ENCODE measurements around the gene SEMA3C.

SEMA3C gene

DNA sequence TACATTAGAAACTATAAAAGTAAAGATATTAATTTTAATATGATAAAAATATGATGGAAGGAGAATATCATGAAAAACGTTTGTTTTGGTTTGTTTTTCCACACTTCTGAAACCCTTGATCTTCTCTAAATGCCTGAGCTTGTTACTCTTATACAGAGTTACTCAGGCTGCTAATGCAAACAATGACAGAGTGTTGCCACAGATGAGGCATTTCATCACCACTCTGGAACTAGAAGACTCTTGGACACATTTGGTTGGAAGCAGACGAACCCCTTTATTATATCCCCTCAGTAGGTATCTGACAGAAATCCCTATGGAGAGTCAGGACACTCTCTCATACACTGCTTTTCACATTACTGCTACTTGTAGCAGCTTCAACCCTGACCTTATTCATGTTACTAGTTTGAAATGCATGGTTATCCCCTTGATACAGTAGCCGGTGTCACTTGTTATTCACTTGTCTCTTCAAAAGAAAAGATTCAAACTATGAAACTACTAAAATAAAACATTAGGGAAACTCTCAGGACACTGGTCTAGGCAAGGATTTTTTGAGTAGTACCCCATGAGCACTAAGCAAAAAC is 66.9 kb downstream of the SEMA3C start:
- no peak for DNase-seq (ENCODE audit: low read depth in 2 of 2)

DNA sequence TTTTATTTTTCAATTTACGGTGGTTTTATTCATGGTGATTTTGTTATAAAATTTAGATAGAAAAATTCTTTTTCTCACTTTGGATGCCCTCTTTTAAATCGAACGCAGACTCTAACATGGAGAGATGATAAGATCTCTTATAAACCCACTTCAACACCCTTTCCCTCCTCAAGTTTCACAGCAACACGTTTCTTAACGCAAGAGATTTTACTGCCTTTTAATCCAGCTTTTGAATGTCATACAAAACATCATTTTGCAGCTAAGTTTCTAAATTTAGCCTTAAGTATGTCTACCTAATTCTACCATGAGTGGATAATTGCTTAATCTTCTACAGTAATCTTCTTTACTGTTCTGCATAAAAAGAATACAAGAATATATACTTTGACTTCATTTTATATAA is 70.0 kb downstream of the SEMA3C start:
- DNase-seq (ENCODE audit: low read depth in 2 of 2), result no peak

DNA sequence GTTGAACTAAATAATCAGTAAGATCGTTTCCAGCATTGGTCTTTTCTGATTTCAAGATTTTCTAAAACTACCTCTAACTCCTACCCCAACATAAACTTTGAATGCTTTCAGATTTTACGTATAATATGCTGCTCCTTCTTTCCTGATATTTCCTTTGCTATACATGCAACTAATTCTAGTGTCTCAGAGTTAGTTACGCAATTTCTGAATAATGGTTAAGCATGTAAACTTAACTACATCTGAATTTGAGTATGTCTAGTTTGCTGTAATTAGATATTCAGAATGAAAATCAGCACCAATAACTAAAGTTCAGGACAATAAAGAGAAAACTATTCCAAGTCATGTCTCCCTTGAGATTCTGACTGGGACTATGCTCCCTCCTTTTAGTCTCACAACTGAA is 71.0 kb downstream of the SEMA3C start:
- no peak for DNase-seq (ENCODE audit: low read depth in 2 of 2)

DNA sequence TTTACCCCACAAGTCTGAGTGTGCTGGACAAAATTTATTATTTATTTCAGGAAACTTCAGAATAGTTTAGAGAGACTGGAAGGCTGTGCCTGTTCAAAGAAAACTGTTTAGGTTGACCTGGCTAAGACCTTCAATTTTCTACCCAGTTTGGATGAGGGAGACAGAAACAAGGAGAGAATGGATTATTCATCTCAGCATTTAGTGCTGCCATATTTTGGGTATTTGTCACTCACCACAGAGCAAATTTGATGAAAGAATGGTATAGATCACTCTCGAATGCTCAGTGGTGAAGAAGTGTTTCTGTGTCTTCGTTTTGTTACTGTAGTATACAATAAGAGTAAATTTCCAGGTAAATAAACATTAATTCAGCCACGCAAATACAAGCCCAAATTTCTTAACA is 71.8 kb downstream of the SEMA3C start:
- no peak for DNase-seq (ENCODE audit: low read depth in 2 of 2)

DNA sequence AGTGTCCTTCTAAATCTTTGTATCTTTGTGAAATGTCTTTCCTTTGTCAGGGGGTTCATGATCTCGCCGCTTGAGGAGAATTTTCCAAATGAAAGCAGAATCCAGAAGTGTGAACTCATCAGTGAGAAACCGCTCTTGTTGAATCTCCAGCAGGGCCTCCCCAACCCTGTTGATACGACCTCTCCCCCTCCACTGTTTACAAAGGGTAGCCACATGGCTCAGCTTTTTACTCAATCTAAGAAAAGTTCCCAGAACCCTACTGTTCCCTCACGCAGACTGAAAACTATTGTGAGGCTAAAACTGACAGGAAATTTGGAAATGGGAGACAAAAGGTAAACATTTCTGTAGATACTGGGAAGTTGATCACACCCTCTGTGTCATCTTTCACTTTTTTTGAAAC is 73.9 kb downstream of the SEMA3C start:
- no peak for DNase-seq (ENCODE audit: low read depth in 2 of 2)

DNA sequence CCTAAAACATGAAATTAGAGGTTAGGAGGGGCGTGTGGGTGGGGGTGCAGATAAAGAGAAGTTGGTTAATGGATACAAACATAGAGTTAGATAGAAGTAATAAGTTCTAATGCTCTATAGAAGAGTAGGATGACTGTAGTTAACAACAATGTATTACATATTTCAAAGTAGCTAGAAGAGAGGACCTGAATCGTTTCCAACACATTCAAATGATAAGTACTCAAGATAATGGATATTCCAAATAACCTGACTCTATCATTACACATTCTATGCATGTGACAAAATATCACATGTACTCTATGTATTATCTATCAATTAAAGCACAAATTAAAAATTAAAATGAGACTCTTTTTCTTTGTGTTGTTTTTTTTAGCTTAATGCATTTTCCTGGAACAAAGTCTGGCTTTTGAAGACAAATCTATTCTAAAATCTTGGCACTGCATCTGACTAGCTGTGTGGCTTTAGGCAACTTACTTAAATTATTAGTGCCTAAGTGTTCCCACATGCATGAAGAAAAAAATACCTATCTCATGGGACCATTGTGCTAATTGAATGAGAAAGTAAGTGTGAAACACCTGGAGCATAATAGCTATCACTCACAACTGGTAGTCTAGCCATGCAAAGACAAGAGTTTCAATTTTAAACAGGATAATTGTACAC is 75.7 kb downstream of the SEMA3C start:
- DNase-seq (ENCODE audit: low read depth in 2 of 2), result no peak

DNA sequence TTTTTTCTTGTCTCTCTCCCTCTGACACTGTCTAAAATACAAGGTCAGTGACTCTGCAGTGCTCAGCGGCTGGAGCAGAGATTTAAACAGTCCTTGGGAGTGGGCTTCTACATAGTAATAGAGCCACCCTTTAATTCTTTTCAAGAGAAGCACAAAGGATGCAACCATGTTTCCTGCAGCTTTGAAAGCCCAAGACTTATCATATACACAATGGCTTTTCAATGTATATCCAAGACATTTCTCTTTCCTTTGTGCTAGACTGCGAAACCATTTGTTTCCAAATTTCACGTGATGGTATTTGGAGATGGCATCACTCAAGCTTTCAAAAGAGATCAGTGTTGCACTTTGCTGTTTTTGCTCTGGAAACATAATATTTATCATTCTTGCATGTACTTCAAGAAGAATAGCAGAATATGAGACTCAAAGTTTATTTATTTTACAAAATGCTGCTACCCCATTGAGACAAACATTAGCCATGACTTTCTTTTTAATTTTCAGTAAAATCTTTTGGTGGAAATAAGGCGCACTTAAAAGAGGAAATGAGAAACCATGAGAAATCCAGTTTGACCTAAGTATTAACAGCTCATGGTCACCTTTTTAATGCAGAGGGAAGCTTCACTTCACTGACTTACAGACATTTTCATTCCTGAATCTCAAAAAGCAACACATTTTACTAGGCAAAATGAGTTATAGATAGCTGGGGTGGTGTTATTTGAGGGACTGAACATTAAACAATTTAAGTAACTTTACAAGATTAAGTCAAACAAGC is 76.6 kb downstream of the SEMA3C start:
- DNase-seq (ENCODE audit: low read depth in 2 of 2), result no peak

DNA sequence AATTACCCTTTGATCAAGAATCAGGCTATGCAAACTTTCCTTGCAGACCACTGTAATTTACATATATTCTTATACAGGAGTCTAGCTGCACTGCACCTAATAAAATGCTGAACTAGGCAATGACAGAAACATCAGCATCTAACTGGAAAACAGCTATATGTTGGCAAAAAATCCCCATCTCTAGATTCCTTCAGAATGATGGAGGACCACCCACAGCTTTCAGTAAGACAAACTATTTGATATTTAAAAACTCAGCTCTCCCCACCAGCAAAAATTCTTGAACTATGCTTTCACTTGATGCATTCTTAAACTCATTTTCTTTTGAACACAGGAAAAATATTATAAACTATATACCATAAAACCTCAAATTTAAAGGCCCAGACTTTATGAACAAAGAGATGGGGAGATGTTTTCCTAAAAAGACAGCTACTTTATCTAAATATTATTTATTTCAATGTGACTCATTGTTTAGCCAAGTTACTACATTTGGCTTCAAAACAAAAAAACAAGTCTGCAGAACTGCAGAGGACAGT is 77.4 kb downstream of the SEMA3C start:
- DNase-seq (ENCODE audit: low read depth in 2 of 2), result no peak

DNA sequence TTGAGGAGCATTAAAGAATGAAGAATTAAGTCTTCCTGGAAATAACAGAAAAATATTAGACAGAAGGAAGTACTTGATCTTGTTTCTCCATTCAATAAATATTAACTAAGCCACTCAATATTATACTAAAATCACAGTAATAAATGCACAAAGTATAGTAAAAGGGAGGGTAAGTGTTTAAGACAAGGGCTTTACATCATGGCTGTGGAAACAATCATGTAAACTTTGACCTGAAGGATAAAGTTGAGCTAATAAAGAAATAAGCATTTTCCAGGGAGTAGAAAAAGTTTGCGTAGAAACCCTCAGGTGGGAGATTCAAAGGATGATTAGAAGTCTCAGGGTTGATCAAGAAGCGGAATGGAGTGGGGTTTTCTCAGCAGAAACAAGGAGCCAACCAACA is 78.2 kb downstream of the SEMA3C start:
- DNase-seq (ENCODE audit: low read depth in 2 of 2), result no peak

DNA sequence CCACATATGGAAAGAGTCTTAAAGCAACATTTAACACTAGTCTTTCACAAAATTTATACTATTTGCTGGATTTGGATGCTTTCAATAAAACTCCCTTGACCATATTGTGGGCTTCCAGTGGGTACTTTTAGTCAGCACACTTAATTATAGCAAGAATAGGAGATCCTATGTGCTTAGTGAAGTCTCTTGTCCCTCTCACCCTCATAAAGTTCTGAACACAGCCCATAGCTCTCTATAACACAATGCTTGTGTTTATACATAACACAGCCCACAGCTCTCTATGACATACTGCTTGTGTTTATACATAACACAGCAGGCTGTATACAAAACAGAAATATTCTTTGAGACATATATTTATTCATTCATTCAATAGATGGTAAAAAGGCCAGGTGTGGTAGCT is 79.0 kb downstream of the SEMA3C start:
- DNase-seq (ENCODE audit: low read depth in 2 of 2), result no peak

DNA sequence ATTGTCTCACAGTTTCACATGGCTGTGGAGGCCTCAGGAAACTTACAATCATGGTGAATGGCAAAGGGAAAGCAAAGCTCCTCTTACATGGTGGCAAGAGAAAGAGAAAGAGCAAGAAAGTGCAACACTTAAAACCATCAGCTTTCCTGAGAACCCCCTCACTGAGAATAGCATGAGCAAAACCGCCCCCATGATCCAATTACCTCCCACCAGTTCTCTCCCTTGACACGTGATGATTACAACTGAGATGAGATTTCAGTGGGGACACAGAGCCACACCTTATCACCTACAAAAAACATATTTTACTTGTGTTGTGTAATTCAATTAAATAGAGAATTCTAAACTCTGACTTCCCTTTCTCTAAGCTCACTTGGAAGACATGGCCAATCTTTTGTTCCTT is 80.2 kb downstream of the SEMA3C start:
- DNase-seq (ENCODE audit: low read depth in 2 of 2), result no peak

DNA sequence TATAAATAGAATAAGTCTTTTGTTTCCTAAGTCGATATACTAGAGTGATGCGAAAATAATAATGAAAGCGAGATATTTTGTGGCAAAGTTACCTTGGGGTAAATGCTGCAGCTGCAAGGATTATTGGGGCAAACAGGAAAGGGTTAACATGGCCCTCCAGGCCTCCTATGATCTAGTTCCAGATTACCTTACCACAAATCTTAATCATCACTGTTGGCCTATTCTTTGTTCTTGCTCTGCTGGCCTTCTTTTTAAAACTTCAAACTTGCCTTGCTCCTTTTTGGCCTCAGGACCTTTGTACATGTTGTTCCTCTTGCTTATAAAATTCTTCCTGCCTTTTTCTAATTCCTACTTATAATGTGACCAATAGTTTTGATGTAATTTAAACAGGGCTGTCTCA is 81.5 kb downstream of the SEMA3C start:
- no peak for DNase-seq (ENCODE audit: low read depth in 2 of 2)

DNA sequence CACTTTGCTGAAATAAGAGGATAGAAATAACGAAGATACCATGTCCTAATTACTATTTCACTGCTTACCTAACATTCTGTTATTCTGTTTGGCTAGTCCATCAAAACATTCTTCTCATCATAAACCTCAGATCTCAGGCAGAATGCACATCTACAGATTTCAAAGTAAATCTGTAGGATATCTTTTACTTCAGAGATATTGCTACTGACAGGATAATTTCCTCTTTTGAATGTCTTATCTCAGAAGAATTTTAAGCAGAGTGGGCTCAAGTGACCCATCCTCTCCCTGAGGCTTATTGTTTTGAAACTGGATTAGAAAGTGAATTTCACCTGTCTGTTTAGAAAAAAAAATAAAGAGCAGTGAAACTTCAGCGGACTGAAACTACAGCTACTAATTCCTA is 83.6 kb downstream of the SEMA3C start:
- DNase-seq (ENCODE audit: low read depth in 2 of 2), result no peak

DNA sequence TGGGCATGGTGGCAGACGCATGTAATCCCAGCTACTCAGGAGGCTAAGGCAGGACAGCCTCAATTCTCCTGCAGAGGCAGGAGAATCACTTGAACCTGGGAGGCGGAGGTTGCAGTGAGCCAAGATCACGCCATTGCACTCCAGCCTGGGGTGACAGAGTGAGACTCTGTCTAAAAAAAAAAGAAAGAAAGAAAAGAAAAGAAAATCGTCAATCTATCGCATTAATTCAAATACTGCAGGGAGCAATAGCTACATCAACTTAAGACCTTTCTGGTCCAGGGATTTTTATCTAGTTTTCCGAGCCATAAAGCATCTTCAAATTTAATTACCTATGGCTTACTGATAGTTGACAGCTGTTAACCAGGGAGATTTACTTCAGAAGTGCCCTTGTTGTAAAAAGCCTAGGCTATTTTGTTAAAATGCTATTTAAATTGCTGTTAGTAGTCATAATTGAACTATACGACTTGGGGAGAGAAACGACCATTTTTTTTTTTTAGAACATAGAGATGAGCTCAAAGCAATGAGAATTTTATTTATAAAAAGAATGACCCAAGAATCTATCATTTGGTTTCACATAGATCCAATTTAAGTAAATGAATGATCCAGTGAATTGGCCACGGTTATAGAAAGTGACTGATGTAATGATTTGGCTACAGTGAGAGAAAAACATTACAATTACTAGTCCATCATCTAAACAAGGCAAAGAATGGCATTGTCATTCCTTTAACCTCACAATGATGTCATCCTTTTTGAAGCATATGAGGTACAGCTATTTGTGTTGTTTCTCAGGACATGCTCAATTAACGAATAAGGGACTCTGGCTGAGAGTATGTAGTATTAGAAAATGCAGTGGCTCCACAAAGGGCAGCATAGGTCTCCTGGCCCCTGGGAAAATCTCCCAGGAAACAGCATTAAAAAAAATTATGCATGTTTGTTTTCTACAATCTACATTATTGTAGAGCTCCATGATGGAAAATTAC is 85.3 kb downstream of the SEMA3C start:
- no peak for DNase-seq (ENCODE audit: low read depth in 2 of 2)

DNA sequence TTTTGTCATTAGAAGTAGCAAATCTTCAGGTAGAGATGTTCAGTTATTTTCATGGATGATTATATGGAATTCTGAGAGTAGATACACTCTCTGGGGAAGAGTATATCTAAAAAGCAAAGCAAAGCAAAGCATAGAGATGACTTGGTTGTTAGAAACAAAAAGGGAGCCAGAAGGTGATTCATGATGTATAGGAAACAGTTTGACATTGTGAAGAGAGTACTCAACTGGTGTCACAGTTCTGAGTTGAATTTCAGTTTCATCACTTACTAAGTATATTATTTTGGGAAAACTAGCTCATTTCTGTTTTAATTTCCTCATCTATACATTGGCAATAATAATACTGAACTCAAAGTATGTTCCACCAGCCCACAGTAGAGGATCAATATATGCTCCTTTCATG is 86.8 kb downstream of the SEMA3C start:
- no peak for DNase-seq (ENCODE audit: low read depth in 2 of 2)

DNA sequence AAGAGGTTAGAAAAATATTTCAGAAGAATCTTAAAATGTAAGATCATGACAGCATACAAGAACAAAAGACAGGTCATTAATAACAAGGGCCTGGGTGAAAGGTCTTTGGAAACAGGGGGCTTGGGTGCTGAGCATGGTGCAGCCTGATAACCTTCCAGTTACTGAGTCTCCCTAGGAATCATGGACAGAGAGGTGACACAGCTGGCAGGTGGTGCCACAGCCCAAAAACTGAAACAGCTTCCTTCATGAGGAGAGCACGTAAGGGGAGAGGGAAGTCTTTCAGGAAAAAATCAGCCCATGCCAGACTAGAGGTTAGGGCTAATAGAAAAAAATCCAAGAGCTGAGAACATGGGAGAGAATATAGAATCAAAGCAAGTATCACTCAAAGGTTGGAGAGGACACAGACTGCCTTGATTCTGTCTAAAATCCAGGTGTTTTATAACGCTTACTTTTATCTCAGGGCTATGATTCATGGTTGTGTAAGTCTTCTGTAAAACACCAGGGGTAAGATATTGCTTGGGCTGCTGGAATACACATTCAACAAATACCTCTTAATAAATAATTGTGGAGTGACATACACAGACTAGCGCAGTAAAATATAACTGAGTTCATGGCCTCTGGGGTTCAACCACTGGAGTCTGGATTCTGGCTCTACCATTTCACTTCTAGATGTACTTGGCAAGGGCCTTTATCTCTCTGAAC is 88.1 kb downstream of the SEMA3C start:
- no peak for DNase-seq (ENCODE audit: low read depth in 2 of 2)

DNA sequence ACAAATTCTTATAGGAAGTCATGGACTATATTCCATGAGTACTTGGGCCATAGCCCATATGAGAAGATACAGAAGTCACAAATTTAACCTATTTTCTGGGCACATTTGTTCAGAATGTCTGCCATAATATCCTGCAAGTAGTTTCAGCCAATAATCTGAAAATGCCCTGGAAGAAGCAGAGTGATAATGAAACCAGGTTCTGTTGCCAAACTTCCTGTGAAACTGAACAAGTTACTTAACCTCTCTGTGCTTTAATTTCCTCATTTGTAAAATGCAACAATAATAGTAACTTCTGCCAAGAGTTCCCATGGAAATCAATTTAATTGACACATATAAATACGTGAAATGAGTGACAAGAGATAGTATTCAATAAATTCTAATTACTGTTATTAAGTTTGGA is 88.8 kb downstream of the SEMA3C start:
- DNase-seq (ENCODE audit: low read depth in 2 of 2), result no peak

DNA sequence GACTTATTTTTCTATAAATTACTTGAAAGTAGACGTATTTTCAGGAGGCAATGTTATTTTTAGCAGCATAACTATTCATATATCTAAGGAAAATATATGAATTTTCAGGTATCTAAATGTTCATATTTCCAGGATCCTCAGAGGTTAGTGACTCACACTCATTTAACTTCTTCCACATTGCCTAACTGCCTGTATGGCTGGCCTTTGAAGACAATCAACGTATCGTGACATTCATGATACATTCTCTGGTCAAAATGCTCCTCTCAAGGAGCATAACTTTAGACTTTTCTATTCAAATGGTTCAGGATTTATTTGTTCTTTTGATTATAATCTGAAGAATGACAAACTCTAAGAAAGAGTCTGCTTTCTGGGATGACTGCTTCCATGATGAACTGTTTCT is 89.3 kb downstream of the SEMA3C start:
- no peak for DNase-seq (ENCODE audit: low read depth in 2 of 2)

DNA sequence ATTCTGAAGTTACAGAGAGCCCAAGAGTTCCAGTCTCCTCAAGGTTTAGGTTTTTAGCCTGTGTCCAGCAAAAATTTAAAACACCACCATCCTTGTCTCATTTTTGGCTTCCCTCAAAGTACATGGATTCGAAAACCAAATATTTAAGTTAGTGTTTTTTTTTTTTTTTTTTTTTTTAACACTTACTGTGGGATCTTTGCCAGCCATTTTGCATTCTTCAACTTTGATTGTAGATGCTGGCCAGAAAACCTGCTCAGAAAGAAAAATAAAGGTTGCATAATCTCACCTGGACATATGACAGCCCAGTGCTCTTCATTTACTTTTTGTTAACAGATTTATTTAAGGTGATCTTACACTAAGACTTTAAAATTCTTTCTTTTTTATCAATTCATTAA is 91.6 kb downstream of the SEMA3C start:
- no peak for DNase-seq (ENCODE audit: low read depth in 2 of 2)

DNA sequence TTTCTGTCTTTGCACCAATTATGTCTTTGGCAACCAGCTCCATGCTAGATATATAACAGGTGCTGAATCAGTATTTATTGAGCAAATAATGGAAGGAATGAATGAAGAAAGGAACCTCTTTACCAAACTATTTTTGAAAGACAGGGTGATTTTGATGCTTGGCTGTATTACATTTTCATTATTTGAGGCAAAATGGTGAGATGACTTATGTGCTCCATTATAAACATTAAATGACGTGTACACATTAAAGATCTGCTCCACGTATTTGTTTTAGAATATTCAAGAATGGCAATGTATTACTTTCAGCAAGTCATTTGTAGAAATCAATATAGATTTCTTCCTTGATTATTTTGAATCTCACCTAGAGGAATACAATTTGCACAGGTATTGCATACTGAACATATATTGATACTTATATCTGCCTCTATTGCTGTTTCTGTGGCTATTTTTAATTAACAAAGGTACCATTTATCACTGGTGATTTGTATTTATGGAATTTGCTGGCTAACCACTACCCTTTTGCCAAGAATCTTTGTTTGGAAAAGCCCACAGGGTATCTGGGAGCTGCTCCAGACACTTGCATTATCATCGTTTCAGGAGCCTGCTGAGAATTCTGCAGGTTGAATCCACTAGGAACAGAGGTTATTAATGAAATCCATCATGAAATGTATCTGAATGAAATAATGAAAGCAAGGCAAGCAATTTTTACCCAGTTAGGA is 92.2 kb downstream of the SEMA3C start:
- no peak for DNase-seq (ENCODE audit: low read depth in 2 of 2)

DNA sequence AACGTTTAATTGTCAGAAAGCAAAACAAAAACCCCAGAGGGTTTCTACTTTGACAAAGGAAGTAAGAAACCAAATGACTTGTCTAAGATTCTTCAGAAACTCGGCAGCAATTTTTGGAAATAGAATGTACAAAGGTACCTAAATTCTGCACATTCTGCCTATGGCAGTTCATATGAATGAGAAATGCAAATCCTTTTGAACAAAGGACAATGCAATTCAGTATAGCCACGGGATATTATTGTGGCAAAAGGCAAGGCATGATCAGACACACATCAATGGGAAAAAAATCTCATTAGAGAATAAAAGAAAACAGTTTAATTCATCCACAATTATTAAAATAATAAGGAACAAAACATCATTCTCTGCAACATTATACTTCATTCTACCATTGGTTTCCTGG is 93.4 kb downstream of the SEMA3C start:
- no peak for DNase-seq (ENCODE audit: low read depth in 2 of 2)
